ENCODE measurements around the gene NDUFV1. TPM values are rescaled to one million over a fixed set of nuclear protein-coding genes. Genes with fewer than 3 reads are reported as not detected.
"Not testable (repeated sequence)": the region's sequence is repeated elsewhere in the genome, so short reads cannot be mapped to it uniquely, and the experiment has no call there.

NDUFV1 gene
- total and polyA plus RNA-seq, 2 donors (not counting 1 experiment from before 2014, with no cell fraction given) = 238 to 315 TPM

- H3K4me3 ChIP-seq (ENCODE audit: control extremely low read depth in 1 of 5, extremely low read depth in 1 of 5, insufficient read depth in 1 of 5, low read depth in 2 of 5, low read length in 4 of 5) = no peak overlapping the region
- DNase-seq (no peak), ATAC-seq (ENCODE audit: low read depth) (no peak)
- H3K27ac Mint-ChIP-seq = no peak overlapping the region
- H3K4me2 ChIP-seq (replicated peaks; ENCODE audit: low read depth, low read length, poor library complexity, severe bottlenecking) = no peak overlapping the region
- no peak overlapping the region for H2AFZ ChIP-seq (ENCODE audit: insufficient read depth, low read depth, low read length, poor library complexity, severe bottlenecking)
- no peaks in the 10 kb centered on the region for H3K9me3 ChIP-seq (ENCODE audit: control extremely low read depth in 1 of 3, control insufficient read depth in 2 of 3, insufficient read depth in 1 of 3, low read length in 2 of 3)
- ChIA-PET CTCF (interaction anchor here (0.5 to 5.3 kb wide), 4 partner anchors 10 to 219 kb away, joined by 3 to 20 read pairs (median 4); partner anchors contain the start of gene PPP1CA), POLR2A (interaction anchor here (0.9 kb wide), 1 partner anchor 21 kb away, joined by 5 read pairs; the partner anchor contains the start of gene GSTP1)
- H3K27me3 ChIP-seq (replicated peaks in 1 of 4; ENCODE audit: control extremely low read depth in 1 of 4, control insufficient read depth in 3 of 4, insufficient read depth in 4 of 4, low read length in 3 of 4) = peaks cover 0 to 7% (median 0%) of the 10 kb centered on the region in 4 experiments
- H4K20me1 ChIP-seq (ENCODE audit: control insufficient read depth, insufficient read depth, low read length, poor library complexity, severe bottlenecking) = no peaks in the 10 kb centered on the region
- H3K4me3 Mint-ChIP-seq = no peak overlapping the region
- H3K9ac ChIP-seq (ENCODE audit: low read length) = no peak overlapping the region
- intact Hi-C loops (cut with micrococcal nuclease) = no loop called here
- no peaks in the 10 kb centered on the region for H3K36me3 ChIP-seq (replicated peaks in 1 of 2; ENCODE audit: control extremely low read depth in 1 of 2, control insufficient read depth in 1 of 2, extremely low read depth in 1 of 2, insufficient read depth in 2 of 2, low read length in 1 of 2)
- H3K4me1 ChIP-seq (ENCODE audit: control insufficient read depth in 2 of 2, insufficient read depth in 2 of 2, low read length in 2 of 2) = peaks cover 11 to 21% of the 10 kb centered on the region in 2 donors
- no peak overlapping the region for H3K27ac ChIP-seq (ENCODE audit: low read length in 2 of 2)
- peaks cover 3% of the 10 kb centered on the region for H3K27me3 Mint-ChIP-seq
- WGBS (ENCODE audit: insufficient coverage) = 98% methylated on average over 5 of the region's 10 CpGs
- no peaks in the 10 kb centered on the region for H3K9me3 Mint-ChIP-seq (ENCODE audit: insufficient read depth)
- H3K79me2 ChIP-seq (ENCODE audit: control insufficient read depth, insufficient read depth, low read length) = no peaks in the 10 kb centered on the region
- TF ChIP-seq EZH2 (IDR thresholded peaks at IDR 0.05; ENCODE audit: borderline replicate concordance, insufficient read depth, low read depth, low read length, poor library complexity, severe bottlenecking) (no peak), CTCF (IDR thresholded peaks at IDR 0.05) (no peak)
- peaks cover 18% of the 10 kb centered on the region for H3K4me1 Mint-ChIP-seq
Observed at GRCh38 chr11:67562963-67563704, 43.6 kb upstream of the NDUFV1 start.

GRCh38 chr11:67563705-67564114, 43.0 kb upstream of the NDUFV1 start:
- intact Hi-C loops (cut with micrococcal nuclease); H3K9ac ChIP-seq (ENCODE audit: low read length); H3K79me2 ChIP-seq (ENCODE audit: control insufficient read depth, insufficient read depth, low read length); H2AFZ ChIP-seq (ENCODE audit: insufficient read depth, low read depth, low read length, poor library complexity, severe bottlenecking); H4K20me1 ChIP-seq (ENCODE audit: control insufficient read depth, insufficient read depth, low read length, poor library complexity, severe bottlenecking); ATAC-seq (ENCODE audit: low read depth); H3K4me3 Mint-ChIP-seq; H3K36me3 ChIP-seq (replicated peaks in 1 of 2; ENCODE audit: control extremely low read depth in 1 of 2, control insufficient read depth in 1 of 2, extremely low read depth in 1 of 2, insufficient read depth in 2 of 2, low read length in 1 of 2); H3K27me3 ChIP-seq (replicated peaks in 1 of 4; ENCODE audit: control extremely low read depth in 1 of 4, control insufficient read depth in 3 of 4, insufficient read depth in 4 of 4, low read length in 3 of 4); POLR2A ChIA-PET; H3K4me2 ChIP-seq (replicated peaks; ENCODE audit: low read depth, low read length, poor library complexity, severe bottlenecking); DNase-seq; H3K9me3 ChIP-seq (ENCODE audit: control extremely low read depth in 1 of 3, control insufficient read depth in 2 of 3, insufficient read depth in 1 of 3, low read length in 2 of 3); H3K9me3 Mint-ChIP-seq (ENCODE audit: insufficient read depth); H3K4me3 ChIP-seq (ENCODE audit: control extremely low read depth in 1 of 5, extremely low read depth in 1 of 5, insufficient read depth in 1 of 5, low read depth in 2 of 5, low read length in 4 of 5); H3K27me3 Mint-ChIP-seq; H3K27ac ChIP-seq (ENCODE audit: low read length in 2 of 2); H3K27ac Mint-ChIP-seq: not testable (repeated sequence)
- WGBS (ENCODE audit: insufficient coverage) = 97% methylated on average over 9 of the region's 11 CpGs
- CTCF ChIA-PET = interaction anchor here (5.3 kb wide), 1 partner anchor 9 kb away, joined by 20 read pairs; no protein-coding TSS in a partner anchor
- peaks cover 8 to 15% of the 10 kb centered on the region in 2 donors for H3K4me1 ChIP-seq (ENCODE audit: control insufficient read depth in 2 of 2, insufficient read depth in 2 of 2, low read length in 2 of 2)
- peaks cover 14% of the 10 kb centered on the region for H3K4me1 Mint-ChIP-seq
